Suppressor macrophage (primary cell): Measurements from ENCODE around the gene PRKAG2.

Source experiments
- DNase-seq, 4 experiments: peaks; one replicate each; pipeline ENCODE4 v3.0.0-alpha.2; 2020 to 2022

PRKAG2 gene

GRCh38 chr7:151800391-151800790, 76.5 kb downstream of the PRKAG2 start:
- DNase-seq: no peak

GRCh38 chr7:151799506-151799905, 77.4 kb downstream of the PRKAG2 start:
- no peak for DNase-seq

GRCh38 chr7:151798851-151799448, 78.0 kb downstream of the PRKAG2 start:
- peak; percentile 50 to 70 (median 60) for DNase-seq

- peak; percentile 80 to 93 (median 86) for DNase-seq
These were observed 79.1 kb downstream of the PRKAG2 start for GRCh38 chr7:151797667-151798307.

GRCh38 chr7:151796871-151797537, 79.9 kb downstream of the PRKAG2 start:
- DNase-seq: peak; percentile 50 to 76 (median 68)

- DNase-seq: peak; percentile 88 to 97 (median 92)
These were observed 80.6 kb downstream of the PRKAG2 start for GRCh38 chr7:151796091-151796870.

- peak; percentile 89 to 97 (median 92) for DNase-seq
These were observed 81.6 kb downstream of the PRKAG2 start for GRCh38 chr7:151795168-151795811.

- no peak for DNase-seq
These were observed 82.3 kb downstream of the PRKAG2 start for GRCh38 chr7:151794508-151795167.

GRCh38 chr7:151793991-151794507, 82.9 kb downstream of the PRKAG2 start:
- DNase-seq: peak; percentile 42 to 79 (median 66)

- peak; percentile 63 to 79 (median 73) for DNase-seq
These were observed 83.4 kb downstream of the PRKAG2 start for GRCh38 chr7:151793531-151793951.

- DNase-seq: no peak
These were observed 84.3 kb downstream of the PRKAG2 start for GRCh38 chr7:151792636-151793035.

- peak in 3 of 4 experiments; percentile 17 to 49 (median 23) for DNase-seq
These were observed 84.8 kb downstream of the PRKAG2 start for GRCh38 chr7:151792086-151792485.

- DNase-seq: peak; percentile 17 to 51 (median 40)
These were observed 85.9 kb downstream of the PRKAG2 start for GRCh38 chr7:151790830-151791620.

GRCh38 chr7:151790095-151790829, 86.7 kb downstream of the PRKAG2 start:
- DNase-seq: no peak

- DNase-seq: no peak
These were observed 87.5 kb downstream of the PRKAG2 start for GRCh38 chr7:151789380-151789947.

- DNase-seq: no peak
These were observed 89.6 kb downstream of the PRKAG2 start for GRCh38 chr7:151787348-151787747.

GRCh38 chr7:151786936-151787335, 90.0 kb downstream of the PRKAG2 start:
- peak in 1 of 4 experiments; percentile 18 for DNase-seq

- DNase-seq: no peak
These were observed 90.7 kb downstream of the PRKAG2 start for GRCh38 chr7:151786241-151786640.

- DNase-seq: no peak
These were observed 91.3 kb downstream of the PRKAG2 start for GRCh38 chr7:151785681-151785965.
